HG03520 (cell line): ENCODE measurements around the gene ADAMTS2.

ENCODE experiments used
- ATAC-seq: cut with Tn5 transposase; IDR thresholded peaks from one replicate; pipeline ENCODE4 v1.9.1; 2021; ENCODE audit warnings: mild to moderate bottlenecking, moderate library complexity; ENCODE audit not compliant: unreplicated experiment

ADAMTS2 gene

DNA sequence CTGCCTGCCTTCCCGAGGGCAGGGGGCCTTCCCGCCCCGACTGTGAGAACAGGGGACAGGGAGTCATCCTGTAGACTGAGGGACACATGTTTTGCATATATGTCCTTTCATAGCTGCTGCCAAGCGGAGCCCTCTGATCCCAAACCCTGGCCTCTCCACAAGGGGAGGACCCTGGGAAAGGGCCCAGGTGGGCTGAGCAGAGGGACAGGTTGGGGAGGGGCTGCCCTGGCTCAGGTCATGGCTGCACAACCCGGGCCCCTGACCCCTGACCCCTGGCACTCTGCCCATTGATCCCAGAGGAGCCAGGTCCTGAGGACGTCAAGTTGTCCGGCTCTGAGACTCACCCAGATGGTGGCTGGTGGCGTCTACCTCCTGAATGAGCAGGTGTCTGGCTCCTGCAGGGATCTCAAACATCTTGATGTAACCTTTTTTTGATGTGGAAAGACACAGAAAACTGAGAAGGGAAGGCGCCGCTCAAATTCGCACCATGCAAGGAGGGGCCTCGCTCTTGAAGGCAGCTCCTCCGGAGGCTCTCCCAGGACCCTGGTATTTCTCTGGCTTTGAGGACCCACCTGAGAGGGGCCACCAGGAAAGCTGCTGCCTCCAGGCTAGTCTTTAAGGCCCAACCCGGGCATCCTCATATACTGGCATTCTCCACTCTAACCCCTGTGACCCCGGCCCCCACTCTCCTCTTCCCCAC is 213.2 kb downstream of the ADAMTS2 start:
- ATAC-seq: no peak

DNA sequence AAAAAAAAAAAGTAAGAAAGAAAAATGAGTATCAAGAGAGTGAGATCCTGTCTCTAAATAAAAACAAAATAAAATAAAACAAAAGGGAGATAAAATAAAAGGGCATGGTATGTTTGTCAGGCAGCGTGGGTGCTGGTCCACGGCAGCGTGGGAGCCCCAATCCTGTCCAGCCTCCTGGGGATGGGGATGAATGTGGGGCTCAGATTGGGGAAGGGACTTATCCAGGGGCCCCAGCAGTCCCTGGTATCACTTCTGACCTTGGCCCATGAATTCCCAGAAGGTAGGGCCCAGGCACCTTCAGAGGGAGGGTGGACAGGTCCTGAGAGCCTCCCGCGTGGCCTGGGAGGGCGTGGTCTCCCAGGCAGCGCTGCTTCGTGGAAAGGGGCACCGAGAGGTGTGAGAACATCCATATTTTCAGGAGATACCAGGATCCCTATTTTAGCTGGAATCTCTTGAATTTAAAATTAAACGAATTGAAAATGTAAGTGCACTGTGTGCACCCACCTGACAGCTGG is 213.9 kb downstream of the ADAMTS2 start:
- no peak for ATAC-seq

DNA sequence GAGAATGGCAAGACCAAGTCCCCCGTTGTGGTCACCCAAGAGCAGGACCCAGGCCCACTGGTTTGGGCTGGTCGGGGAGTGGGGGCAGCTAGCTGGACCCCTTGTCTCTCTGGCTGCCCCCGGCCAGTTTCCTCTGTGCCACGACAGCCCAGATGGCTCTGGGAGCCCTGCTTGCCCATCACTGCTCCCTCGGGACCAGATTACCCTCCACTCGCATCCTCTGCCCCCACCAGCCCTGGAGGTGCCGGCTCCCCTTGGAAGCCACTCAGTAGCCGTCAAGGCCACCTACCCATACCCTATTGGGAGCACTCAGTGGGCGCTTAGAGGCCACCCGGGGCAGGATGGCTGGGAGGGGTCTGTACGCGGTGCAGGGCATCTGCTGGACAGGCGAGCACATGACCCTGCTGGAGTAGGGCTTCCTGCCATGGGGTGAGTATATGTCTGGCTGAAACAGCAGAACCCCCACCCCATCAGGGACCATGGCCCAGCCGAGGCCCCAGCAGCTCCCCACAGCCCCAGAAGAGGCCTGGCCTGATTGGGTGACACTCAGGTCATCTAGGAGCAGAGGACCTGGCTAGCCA is 215.1 kb downstream of the ADAMTS2 start:
- ATAC-seq: no peak

DNA sequence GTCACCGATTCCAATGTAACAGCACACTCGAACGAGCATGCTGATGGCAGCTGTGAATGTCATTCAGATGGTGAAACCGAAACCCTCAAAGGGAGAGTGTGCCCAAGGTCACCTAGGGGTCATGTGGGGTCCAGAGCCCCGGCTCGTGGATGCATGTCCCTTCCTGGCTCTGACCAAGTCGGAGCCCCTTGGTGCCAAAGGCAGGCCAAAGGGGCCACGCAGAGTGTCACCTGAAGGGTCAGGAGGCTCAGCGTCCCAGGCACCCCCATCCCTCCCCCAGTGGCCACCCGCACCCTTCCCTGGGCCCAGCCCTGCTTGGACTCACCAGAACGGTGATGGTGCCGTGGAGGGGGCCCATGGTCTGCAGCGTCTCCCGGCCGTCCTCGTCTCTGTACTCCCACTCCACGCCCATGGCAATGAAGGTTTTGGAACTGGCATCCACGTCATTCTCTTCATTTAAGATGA is 215.6 kb downstream of the ADAMTS2 start:
- ATAC-seq: no peak

DNA sequence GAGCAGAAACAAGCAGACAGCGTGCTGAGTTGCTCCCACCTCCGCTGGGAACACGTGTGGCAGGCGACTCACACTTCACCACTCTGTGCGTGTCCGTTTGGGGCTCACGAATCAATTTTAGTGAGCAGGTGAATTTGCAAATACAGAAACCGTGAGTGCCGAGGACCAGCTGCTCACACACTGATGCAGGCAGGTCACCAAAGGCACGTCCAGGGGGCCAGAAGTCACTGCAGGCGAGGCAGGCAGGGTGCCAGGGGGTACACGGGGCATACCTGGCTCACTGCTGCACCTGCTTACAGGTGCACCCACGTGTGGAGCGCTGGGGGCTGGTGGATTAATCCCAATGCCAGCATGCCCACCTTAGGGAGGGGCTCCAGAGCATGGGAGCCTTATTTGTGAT is 216.3 kb downstream of the ADAMTS2 start:
- no peak for ATAC-seq

DNA sequence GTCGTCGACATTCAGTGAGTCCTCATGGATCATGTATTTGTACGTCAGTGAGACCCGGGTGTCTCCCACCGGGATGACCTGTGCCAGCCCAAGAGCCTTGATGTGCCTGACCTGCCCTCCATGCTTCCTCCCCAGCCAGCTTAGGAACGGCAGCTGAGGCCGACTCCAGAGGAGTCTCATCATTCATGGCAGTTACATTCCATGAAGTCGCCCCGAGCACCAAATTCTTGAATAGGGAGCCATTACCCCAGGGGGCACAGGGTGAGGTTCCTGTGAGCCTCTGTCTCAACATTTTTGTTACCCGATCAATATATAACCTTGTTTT is 217.3 kb downstream of the ADAMTS2 start:
- ATAC-seq: no peak

DNA sequence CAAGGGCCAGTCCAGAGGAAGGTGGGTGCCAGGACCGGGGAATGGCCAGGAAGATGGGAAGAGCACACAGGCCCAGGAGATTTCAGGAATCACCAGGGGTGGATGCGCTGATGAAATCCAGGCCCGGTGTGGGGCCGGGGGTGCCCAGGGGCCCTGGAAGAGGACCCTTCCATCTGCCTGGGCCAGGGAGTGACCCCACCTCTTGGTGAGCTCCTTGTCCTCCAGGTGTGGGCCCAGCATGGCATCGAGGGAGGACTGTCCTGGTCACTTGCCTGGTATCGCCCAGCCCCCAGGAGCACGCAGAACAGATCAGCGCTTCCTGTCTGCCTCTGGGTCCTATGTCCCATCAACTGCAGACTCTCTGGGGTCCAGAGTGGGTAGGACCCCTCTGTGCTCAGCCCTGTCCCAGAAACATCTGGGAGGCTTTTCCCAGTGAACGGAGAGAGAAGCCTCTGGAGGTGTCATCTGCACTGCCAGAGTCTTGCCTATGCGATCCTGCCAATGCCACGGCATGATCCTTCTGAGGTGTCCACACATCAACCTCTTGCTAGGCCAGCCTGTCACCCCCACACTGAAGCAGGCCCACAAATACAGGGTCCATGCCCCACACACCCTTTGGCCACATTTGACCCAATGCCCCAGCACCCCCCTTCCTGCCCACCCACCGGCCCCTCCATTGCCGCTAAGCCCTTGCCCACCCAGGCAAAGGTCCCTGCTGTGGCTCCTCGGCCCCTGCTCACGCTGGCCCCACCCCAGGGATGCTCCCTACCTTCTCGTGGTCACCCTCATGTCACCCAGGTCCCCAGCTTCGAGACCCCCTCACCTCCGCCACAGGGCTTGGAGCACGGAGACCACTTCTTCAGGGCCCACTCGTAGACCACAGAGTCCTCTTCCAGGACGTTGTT is 217.9 kb downstream of the ADAMTS2 start:
- no peak for ATAC-seq

DNA sequence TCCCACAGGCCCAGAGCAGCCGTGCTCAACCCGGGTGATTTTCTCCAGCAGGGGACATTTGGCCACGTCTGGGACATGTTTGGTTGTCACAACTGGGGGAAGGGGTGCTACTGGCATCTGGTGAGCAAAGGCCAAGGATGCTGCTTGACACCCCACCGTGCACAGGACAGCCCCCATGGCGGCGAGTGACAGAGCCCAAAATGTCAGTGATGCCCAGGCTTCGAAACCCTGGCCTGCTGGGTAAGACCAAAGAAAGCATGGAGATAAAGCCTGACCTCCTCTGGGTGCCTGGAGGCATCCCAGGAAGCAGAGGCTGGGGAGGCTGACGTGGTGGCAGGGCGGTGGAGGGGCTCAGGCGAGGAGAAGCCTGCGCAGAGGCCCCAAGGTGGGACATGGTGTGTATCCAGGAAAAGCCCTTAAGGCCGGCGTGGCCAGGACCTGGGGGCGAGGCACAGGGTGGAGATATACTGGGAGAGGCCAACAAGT is 218.7 kb downstream of the ADAMTS2 start:
- no peak for ATAC-seq

DNA sequence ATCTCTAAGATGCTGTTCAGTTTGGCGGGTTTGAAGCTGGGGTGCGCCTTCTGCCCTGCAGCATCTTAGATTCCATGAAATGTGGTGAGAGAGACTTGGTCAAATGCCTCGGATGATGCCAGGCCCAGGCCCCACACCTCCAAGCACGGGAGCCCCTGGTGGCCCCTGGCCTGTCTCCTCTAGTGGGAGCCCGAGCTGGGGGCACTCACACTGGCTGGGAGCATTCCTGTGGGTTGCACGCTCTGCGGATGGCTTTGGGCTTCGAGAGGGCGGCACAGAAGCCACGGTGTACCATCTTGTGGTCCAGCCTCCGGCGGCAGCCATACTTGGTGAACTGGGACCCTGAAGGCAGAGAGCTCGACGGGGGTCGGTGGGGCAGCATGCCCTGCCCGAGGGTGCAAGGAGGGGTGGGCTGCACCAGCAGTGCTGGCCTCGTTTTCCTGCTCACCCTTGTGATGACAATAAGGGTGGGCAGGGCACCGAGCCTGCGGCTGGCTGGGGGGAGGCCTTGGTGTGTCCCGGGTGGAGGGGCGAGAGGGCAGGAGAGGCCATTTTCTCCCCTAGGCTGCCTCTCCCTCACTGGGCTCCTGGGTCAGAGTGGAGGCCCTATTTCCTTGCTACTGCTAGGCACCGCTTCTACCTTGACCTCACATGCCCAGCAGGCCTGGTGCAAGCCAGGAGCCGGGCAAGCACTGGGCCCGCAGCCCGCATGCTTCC is 219.3 kb downstream of the ADAMTS2 start:
- ATAC-seq: no peak

DNA sequence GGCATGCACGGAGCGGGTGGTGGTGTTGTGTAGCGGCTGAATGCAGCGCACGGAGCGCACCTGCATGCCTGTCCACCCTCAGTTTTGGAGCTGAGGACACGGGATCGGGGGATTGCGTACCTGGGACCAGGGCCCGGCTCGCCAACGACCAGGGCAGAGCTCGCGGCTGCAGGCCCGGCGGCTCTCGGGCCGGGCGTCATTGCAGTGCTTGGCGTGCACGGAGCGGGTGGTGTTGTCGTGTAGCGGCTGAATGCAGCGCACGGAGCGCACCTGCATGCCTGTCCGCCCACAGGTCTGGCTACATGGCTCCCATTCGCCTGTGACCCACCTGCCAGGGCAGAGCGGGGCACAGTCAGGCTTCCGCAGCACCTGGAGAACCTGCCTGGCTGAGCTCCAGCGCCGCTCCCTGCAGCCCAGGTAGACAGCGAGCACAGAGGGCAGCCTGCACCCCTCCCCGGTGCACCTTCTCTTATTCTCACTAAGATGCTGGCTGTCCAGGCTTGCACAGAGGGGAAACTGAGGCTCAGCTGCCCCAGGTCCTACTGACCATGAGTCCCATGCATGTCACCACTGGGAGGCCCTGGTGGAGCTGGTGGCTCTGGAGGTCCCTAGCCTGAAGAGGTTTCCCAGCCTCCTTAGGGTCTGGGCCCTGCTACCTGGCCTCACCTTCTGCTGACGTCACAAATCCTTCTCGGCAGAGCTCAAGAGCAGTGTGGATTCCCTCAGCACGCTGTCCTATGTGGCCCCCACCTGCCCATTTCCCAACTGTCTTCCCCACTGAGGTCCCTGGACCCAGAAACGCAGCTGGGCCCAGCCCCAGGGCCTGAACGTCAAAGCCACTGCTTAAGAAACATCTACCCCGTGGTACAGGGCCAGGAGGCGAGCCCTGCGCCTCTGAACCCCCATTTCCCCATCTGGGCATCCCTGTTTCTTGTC is 220.1 kb downstream of the ADAMTS2 start:
- no peak for ATAC-seq

DNA sequence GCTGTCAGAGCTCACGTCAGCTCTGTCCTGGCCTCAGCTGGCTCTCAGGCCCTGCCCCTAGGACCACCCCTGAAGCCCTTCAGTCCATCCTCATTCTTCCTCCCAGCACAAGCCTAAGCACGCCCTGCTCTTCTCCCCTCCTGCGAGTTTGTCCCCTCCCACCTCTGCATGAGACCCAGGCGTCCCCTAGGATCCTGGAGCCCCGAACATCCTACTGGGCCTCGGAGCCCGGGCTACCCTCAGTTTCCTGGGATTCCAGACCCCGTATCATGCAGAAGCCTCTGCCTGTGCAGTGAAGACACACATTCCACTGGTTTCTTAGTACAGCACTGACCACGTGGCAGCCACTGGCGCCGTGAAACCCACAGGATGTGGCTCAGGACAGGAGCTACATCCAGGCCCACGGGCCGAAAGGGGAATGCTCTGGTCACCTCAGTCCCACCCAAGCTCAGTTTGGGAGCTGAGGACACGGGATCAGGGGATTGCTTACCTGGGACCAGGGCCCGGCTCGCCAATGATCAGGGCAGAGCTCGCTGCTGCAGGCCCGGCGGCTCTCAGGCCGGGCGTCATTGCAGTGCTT is 220.9 kb downstream of the ADAMTS2 start:
- ATAC-seq: no peak

DNA sequence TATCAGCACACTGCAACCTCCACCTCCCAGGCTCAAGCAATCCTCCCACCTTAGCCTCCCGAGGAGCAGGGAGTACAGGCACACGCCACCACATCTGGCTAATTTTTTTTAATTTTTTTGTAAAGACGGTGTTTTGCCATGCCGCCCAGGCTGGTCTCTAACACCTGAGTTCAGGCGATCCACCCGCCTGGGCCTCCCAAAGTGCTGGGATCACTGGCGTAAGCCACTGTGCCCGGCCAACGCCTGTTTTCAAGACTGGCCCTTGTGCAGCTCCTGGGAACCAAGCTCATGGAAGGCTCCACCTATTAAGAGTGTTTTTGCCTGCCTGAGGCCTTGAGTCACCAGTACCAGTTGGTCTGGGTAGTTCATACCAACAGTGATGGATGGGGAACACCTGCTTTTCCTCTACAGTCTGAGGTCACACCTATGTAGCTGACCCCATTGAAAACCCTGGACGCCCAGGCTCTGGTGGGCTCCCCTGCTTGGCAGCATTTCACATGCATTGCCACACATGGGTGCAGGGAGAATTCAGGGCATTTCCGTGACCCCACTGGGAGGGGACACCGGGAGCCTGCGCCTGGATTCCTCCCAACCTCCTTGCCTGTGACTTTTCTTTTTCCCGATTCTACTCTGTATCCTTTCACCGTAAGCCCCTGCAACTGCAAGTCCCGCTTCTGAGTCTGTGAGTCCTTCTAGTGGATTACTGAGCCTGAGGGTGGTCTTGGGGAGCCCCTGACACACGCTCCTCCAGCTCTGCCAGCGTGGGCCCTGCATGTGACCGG is 221.6 kb downstream of the ADAMTS2 start:
- ATAC-seq: no peak

DNA sequence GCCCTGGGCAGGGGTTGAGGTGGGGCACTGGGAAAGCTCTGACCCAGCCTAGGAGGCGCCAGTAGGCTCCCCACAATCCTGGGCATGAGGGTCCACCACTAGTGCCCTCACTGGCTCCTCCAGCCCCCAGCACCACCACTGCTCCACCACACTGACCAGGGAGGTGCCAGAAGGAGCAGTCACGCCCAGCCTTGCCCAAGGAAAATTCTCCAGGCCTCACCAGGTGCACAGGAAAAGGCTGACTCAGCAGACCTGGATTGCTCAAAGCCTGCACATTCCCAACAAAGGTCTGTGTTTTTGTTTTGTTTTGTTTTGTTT is 222.2 kb downstream of the ADAMTS2 start:
- no peak for ATAC-seq

DNA sequence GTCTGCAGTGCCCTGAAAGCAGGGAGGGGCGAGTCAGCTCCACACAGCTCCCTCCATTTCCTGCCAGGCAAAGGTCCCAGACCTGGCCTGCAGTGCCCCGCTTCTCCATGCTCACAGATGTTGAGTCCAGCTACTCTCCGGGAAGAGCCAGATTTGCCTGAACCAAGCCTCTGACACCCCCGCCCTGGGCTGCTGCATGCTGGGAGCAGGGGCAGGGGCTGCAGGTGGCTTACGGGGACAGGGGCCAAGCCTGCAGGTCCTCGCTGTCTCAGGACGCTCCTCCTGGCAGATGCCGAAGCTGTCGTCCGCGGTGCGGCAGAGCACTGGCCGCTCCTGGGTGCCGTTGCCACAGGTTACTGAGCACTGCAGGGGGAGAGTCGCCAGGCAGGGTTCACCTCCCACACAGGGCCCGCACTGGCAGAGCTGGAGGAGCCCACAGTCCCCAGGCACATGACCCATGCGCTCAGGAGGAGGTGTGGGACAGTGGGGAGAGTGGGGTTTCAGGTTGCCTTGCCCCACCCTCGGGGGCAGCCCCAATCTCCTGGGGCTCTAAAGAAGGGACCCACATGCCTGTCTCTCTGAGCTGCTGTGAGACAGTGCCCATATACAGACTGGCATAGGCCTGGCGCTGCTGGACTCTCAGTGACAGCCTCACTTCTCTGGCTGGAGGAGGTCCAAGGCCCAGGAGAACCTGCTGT is 222.7 kb downstream of the ADAMTS2 start:
- no peak for ATAC-seq

DNA sequence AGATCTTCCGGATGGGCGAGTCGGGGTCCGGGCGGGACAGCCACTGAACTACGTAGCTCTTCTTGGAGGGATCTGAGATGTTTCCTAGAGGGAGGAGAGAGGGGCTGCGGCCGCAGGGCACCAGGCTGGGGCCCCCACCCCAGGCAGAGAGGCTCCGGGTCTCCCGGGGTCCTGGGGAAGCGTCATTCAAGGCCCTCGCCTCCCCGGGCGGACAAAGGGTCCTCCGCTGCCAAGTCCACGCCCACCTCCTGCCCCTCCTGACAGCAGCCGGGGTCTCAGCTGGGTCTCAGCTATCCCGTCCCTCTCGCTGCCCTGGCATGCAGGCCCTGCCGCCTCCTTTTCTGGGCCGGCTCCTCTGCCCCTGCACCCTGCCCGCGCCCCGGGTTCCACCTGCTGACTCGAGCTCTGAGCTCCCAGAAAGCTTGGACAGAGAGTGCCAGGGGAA is 223.6 kb downstream of the ADAMTS2 start:
- no peak for ATAC-seq

DNA sequence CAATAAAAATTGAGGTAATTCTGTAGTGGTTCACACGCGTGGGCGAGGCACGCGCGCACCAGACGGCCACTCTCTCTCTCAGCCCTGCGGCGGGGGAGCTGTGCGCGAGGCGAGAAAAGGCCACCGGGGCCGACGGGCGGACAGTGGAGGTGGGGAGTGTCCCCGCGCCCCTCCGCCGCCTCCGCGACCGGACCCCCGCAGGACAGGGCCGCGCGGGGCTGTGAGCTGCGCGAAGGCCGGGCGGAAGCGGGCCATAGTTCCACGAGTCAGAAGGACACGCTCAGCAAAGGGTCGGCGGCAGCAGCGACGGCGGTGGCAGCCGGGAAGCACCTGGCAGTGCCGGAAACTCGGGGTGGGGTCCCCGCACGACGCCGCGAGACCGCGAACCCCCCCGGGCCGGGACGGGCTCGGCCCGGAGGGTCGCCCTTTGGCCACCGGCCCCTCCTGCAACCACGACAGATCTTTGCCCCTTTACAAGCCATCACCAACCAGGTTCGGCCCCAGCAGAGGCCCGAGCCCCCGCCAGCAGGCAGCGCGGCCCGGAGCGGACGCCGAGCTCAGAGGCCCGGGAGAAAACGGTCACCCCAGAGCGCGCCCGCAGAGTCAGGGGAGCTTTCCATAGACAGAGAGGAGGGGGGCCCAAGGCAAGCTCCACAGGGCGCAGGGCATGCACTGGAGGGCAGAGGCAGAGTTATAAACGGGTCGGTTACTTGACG is 224.2 kb downstream of the ADAMTS2 start:
- ATAC-seq: no peak

DNA sequence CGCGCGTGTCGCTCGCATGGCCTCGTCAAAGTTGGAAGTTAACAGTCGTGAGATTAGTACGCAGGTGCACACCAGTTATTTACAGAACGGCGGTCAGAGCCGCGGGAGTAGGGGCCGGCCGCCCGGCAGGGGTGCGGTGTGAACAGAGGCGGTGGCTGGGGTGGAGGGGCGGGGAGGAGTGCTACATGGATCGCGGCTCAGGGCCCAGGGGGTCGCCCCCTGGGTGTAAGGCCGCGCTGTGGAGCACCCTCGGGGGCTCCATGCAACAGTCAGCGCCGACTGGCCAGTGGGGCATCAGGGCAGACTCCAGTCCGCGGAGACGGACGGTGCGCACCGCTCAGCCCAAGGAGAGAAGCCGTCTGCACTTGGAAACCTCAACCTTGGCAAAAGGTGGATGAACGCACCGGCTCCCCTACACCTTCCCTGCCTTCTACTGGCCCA is 224.8 kb downstream of the ADAMTS2 start:
- no peak for ATAC-seq
